T-cell (primary cell): ENCODE results near the gene PCDH9. TPM values are rescaled to one million over a fixed set of nuclear protein-coding genes. Genes with fewer than 3 reads are reported as not detected.

Experiments used
- ATAC-seq, 4 experiments: fragments of 200-7000 bp in 3 of 4; fragments of 150-1000 bp in 1 of 4; cut with Tn5 transposase; replicated peaks in 1 of 4; 1 replicate in 3 of 4; 2 replicates in 1 of 4; pipeline ENCODE4 v1.10.0; 2021; ENCODE audit warnings: moderate library complexity in 3 of 4, mild to moderate bottlenecking in 2 of 4, moderate number of reproducible peaks in 1 of 4
- CTCF ChIA-PET, 2 donors: fragments of 300-600 bp; sonication (Branson Sonifier 250); formaldehyde crosslinking; loops; one replicate each; lab custom pipeline; 2022; ENCODE audit warnings: antibody characterized with exemption in 2 of 2; lab: Charles Lee
- POLR2A ChIA-PET, 2 donors: fragments of 300-600 bp; sonication (Branson Sonifier 250); formaldehyde crosslinking; loops; one replicate each; lab custom pipeline; 2022; ENCODE audit warnings: antibody characterized with exemption in 2 of 2; lab: Charles Lee
- DNase-seq, 35 experiments: peaks; one replicate each; pipeline versions ENCODE4 v3.0.0 to v3.0.0-alpha.2; 2013 to 2023
- H3K27ac ChIP-seq: one replicate; pipeline ENCODE4 v1.5.1; 2013; ENCODE audit warnings: low read length
- H3K27me3 ChIP-seq, 2 experiments: replicated peaks in 1 of 2; 1 replicate in 1 of 2; 2 replicates in 1 of 2; pipeline versions ENCODE4 v1.6.1 to v1.7.0; 2013; ENCODE audit warnings: low read length in 1 of 2, mixed read lengths in 1 of 2; ENCODE audit not compliant: control insufficient read depth in 2 of 2, insufficient read depth in 2 of 2; ENCODE audit errors: extremely low read depth in 1 of 2
- H3K36me3 ChIP-seq, 2 donors: 1 replicate in 1 of 2; 2 replicates in 1 of 2; pipeline versions ENCODE4 v1.6.1 to v1.7.0; 2013; ENCODE audit warnings: low read length in 1 of 2; ENCODE audit not compliant: control insufficient read depth in 2 of 2, insufficient read depth in 1 of 2; ENCODE audit errors: extremely low read depth in 1 of 2
- H3K4me1 ChIP-seq, 2 experiments: 1 replicate in 1 of 2; 2 replicates in 1 of 2; pipeline versions ENCODE4 v1.6.1 to v1.7.0; 2013; ENCODE audit warnings: low read length in 2 of 2, mixed read lengths in 1 of 2; ENCODE audit not compliant: insufficient read depth in 2 of 2, control insufficient read depth in 1 of 2; ENCODE audit errors: extremely low read depth in 1 of 2
- H3K4me3 ChIP-seq, 2 donors: 1 replicate in 1 of 2; 2 replicates in 1 of 2; pipeline versions ENCODE4 v1.5.1 to v1.7.0; 2013; ENCODE audit warnings: mild to moderate bottlenecking in 2 of 2, low read length in 1 of 2, moderate library complexity in 1 of 2; ENCODE audit not compliant: control insufficient read depth in 1 of 2; ENCODE audit errors: extremely low read depth in 1 of 2
- H3K9me3 ChIP-seq: 2 replicates; pipeline ENCODE4 v1.7.0; 2013
- H3K27ac Mint-ChIP-seq, 2 donors: one replicate each; pipeline ENCODE4 v1.8.0; 2020 to 2021; ENCODE audit warnings: mild to moderate bottlenecking in 2 of 2, mixed read lengths in 2 of 2
- H3K27me3 Mint-ChIP-seq, 2 donors: one replicate each; pipeline ENCODE4 v1.8.0; 2021 to 2022; ENCODE audit warnings: mixed read lengths in 2 of 2
- H3K36me3 Mint-ChIP-seq: one replicate; pipeline ENCODE4 v1.8.0; 2021; ENCODE audit warnings: mixed read lengths
- H3K4me1 Mint-ChIP-seq, 3 donors: one replicate each; pipeline ENCODE4 v1.8.0; 2020 to 2022; ENCODE audit warnings: mixed read lengths in 3 of 3, mild to moderate bottlenecking in 1 of 3
- H3K4me3 Mint-ChIP-seq, 3 donors: one replicate each; pipeline ENCODE4 v1.8.0; 2020 to 2022; ENCODE audit warnings: mild to moderate bottlenecking in 3 of 3, mixed read lengths in 3 of 3, moderate library complexity in 3 of 3
- H3K9me3 Mint-ChIP-seq, 3 donors: one replicate each; pipeline ENCODE4 v1.8.0; 2020 to 2022; ENCODE audit warnings: mixed read lengths in 3 of 3
- WGBS: methylation state at CpG from one replicate; pipeline ENCODE4 v1.1.5; 2013; ENCODE audit warnings: missing lambda C conversion rate; ENCODE audit not compliant: insufficient coverage; 5-methylcytosine and 5-hydroxymethylcytosine counted together
- total RNA-seq, 35 experiments: library from RNA in 6 of 35; stranded (reverse) in 6 of 35; fragments of 120-200 nt in 1 of 35; gene quantifications; one replicate each; pipeline versions ENCODE4 v1.2.1 to v1.2.4 and lab custom pipeline; 2013 to 2026

PCDH9 gene
- total RNA-seq, 5 donors from 2014 or later (not counting 1 experiment from before 2014, with no cell fraction given), result 0.38 to 1.3 (median 0.53) TPM

DNA sequence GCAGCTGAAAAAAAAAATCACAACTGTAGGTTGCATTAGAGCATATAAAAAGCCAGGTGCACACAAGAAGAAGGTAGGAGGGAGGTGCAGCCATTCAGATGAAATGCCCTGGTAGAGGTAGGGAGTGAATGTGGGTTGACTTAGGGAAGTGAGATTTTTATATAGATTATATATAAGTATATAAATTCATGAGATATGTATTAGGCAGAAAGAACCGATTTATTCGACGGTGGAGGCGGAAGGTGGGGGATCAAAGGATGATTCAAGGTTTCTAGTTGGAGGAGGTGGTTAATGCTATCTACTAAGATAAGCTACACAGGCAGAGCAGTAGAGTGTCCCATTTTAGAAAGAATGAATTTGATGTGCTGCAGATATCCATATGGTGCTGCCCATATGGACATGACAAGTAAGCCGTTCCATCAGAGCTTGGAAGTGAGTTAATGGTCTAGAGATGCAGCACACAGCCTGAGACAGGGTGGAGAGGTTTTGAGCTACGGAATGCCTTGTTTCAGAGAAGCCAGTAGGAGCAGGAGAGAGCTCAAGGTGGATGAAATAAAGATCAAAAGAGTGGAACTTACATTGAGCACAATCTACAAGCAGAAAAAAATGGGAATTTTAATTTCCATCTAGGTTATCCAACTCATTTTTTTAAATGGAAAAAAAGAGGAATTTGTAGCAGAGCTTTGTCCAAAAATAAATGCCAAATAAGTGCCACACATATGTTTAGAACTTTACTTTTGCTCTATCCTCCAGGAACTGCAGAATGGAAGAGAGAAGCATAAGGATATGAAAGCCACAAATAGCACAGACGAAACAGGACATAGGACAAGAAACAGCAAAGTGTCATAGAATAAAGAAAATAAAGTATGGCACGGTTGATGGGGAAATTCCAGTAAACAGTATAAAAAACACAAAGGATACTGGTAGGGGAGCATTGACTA, 177.3 kb downstream of the PCDH9 start:
- CTCF ChIA-PET, result no interaction called here

DNA sequence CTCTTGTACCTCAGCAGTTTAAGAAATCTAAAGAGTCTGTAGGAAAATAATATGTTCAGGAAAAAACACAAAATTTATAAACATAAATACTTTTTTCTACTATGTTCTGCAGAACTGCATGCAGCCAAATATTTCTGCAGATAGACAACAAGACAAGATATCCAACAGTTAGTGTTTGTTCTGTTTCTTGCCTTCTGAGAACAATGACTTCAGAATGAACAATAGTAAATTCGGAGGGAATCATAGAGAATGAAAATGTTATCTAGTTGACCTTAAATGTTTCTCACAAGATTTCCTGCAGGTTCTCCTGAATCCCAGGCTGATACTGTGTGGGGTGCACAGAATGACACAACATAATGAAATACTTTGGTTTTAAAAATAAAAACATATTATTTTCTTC, 180.4 kb downstream of the PCDH9 start:
- ChIA-PET CTCF (no interaction called here), POLR2A (no interaction called here)
- no peaks in the 10 kb centered on the region for H3K27me3 ChIP-seq
- no peaks in the 10 kb centered on the region for H3K27me3 Mint-ChIP-seq
- H3K36me3 ChIP-seq, result no peaks in the 10 kb centered on the region
- no CpG with 5 or more reads among the region's 1 CpG for WGBS
- H3K4me3 Mint-ChIP-seq, result no peak overlapping the region
- no peaks in the 10 kb centered on the region for H3K36me3 Mint-ChIP-seq
- no peak overlapping the region for H3K27ac ChIP-seq
- H3K4me3 ChIP-seq, result no peak overlapping the region
- H3K9me3 ChIP-seq, result no peaks in the 10 kb centered on the region
- peaks cover 0 to 12% (median 4%) of the 10 kb centered on the region in 3 donors for H3K4me1 Mint-ChIP-seq
- H3K27ac Mint-ChIP-seq, result no peak overlapping the region
- ATAC-seq (no peak), DNase-seq (no peak)
- H3K9me3 Mint-ChIP-seq, result peaks cover 0 to 14% (median 0%) of the 10 kb centered on the region in 3 donors
- H3K4me1 ChIP-seq, result peaks cover 0 to 7% of the 10 kb centered on the region in 2 experiments

More for the DNA sequence above, 177.3 kb downstream of the PCDH9 start:
- H3K9me3 Mint-ChIP-seq, result peaks cover 0 to 14% (median 0%) of the 10 kb centered on the region in 3 donors
- no peak overlapping the region for H3K27ac Mint-ChIP-seq
- POLR2A ChIA-PET, result no interaction called here
- H3K27ac ChIP-seq, result no peak overlapping the region
- H3K4me3 Mint-ChIP-seq, result no peak overlapping the region
- 90% methylated on average over 2 of the region's 8 CpGs for WGBS
- no peaks in the 10 kb centered on the region for H3K9me3 ChIP-seq
- no peaks in the 10 kb centered on the region for H3K36me3 ChIP-seq
- no peaks in the 10 kb centered on the region for H3K27me3 Mint-ChIP-seq
- H3K4me1 ChIP-seq, result peaks cover 0 to 7% of the 10 kb centered on the region in 2 experiments
- no peak for DNase-seq
- no peak overlapping the region for H3K4me3 ChIP-seq
- ATAC-seq, result no peak
- H3K4me1 Mint-ChIP-seq, result peaks cover 0 to 9% (median 4%) of the 10 kb centered on the region in 3 donors
- no peaks in the 10 kb centered on the region for H3K36me3 Mint-ChIP-seq
- H3K27me3 ChIP-seq, result no peaks in the 10 kb centered on the region

DNA sequence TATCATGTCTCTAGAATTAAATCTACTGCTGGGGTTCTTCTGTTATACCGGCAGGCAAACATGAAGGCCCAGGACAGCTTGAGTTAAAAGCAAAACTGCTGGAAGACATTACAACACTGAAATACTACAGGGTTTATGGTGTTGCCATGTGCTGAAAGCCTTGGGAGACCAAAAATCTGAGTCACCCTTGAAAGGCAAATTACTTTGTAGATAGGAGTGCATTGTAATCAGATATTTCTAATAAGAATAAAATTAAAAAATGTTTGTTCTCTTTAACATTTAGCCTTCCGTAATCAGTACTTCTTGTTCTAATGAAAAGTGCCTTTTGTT, 181.3 kb downstream of the PCDH9 start:
- Mint-ChIP-seq H3K9me3 (peaks cover 0 to 11% (median 0%) of the 10 kb centered on the region in 3 donors), H3K4me1 (peaks cover 0 to 12% (median 4%) of the 10 kb centered on the region in 3 donors), H3K27me3 (no peaks in the 10 kb centered on the region), H3K27ac (no peak overlapping the region), H3K36me3 (no peaks in the 10 kb centered on the region), H3K4me3 (no peak overlapping the region)
- ATAC-seq (no peak), DNase-seq (no peak)
- peaks cover 0 to 7% of the 10 kb centered on the region in 2 experiments for H3K4me1 ChIP-seq
- no peaks in the 10 kb centered on the region for H3K9me3 ChIP-seq
- POLR2A ChIA-PET, result no interaction called here
- no peak overlapping the region for H3K4me3 ChIP-seq
- H3K27ac ChIP-seq, result no peak overlapping the region
- H3K36me3 ChIP-seq, result no peaks in the 10 kb centered on the region
- H3K27me3 ChIP-seq, result no peaks in the 10 kb centered on the region
- no CpG with 5 or more reads among the region's 2 CpGs for WGBS
- CTCF ChIA-PET, result no interaction called here

DNA sequence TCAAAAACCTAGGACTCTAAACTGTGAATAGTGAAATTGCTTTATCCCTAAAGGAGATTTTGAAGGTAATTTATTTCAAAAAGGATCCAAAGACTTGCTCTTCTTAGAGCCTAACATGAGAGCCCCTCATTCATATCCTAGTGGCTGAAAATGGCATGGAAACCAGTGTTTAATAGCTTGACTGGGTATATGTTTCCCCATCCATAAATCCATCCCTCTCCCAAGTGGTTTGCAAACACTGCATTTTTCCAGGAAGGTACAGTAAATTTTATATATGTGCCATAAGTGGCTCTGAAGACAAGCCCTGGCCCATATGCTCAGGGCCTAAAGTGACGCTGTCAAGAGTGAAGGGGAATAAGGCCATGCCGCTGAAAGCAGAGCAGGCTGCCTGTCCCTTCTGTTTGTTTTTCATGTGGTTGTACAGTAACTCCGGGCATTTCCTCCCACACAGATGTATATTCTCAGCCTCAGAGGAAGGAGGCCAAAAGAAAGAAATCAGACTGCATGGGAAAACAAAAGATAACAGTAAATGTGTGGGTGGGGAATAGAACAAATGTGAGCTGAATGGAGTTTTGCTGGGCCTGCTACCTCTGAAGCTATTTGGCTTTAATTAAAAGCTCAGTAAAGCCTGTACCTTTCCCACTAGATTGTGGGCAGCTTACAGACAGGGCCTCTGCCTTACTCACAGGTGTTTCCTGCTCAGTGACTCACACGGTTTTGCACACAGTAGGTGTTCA, 181.9 kb downstream of the PCDH9 start:
- no peak overlapping the region for H3K27ac Mint-ChIP-seq
- CTCF ChIA-PET, result no interaction called here
- no CpG with 5 or more reads among the region's 4 CpGs for WGBS

DNA sequence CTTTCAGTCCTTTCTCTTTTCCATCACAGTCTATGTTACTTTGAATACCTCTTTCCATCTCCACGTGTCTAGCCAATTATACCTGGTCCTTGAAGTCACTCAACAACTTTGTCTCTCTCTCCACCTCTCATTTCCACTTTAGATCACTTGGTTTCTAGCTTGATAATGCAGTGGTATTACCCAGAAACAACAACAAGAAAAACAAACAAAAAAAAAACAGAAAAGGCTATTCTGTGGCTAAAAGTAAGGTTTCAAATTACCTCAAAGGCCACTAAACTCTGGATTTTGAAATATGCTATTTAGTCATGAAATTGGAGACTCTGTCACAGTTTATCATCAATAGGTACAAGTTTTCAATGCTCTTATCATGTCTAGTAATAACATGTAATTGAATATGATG, 184.8 kb downstream of the PCDH9 start:
- H3K9me3 ChIP-seq, result no peaks in the 10 kb centered on the region
- H3K36me3 Mint-ChIP-seq, result no peaks in the 10 kb centered on the region
- CTCF ChIA-PET, result no interaction called here
- H3K27ac ChIP-seq, result no peak overlapping the region
- no peak for DNase-seq
- no peaks in the 10 kb centered on the region for H3K27me3 Mint-ChIP-seq
- no peaks in the 10 kb centered on the region for H3K27me3 ChIP-seq
- WGBS, result 50% methylated on average over 1 of the region's 1 CpG
- peaks cover 0 to 7% of the 10 kb centered on the region in 2 experiments for H3K4me1 ChIP-seq
- H3K9me3 Mint-ChIP-seq, result no peaks in the 10 kb centered on the region
- no peak overlapping the region for H3K27ac Mint-ChIP-seq
- ATAC-seq, result no peak
- no peak overlapping the region for H3K4me3 ChIP-seq
- H3K4me1 Mint-ChIP-seq, result peaks cover 0 to 12% (median 4%) of the 10 kb centered on the region in 3 donors
- H3K36me3 ChIP-seq, result no peaks in the 10 kb centered on the region
- H3K4me3 Mint-ChIP-seq, result no peak overlapping the region
- POLR2A ChIA-PET, result interaction anchor here in 1 of 2 donors (0.6 kb wide), 1 partner anchor 279 kb away, joined by 3 read pairs; no protein-coding TSS in a partner anchor

More for the DNA sequence above, 181.9 kb downstream of the PCDH9 start:
- no peak for DNase-seq
- Histone ChIP-seq H3K36me3 (no peaks in the 10 kb centered on the region), H3K27me3 (no peaks in the 10 kb centered on the region), H3K4me3 (no peak overlapping the region), H3K9me3 (no peaks in the 10 kb centered on the region), H3K27ac (no peak overlapping the region), H3K4me1 (peaks cover 0 to 7% of the 10 kb centered on the region in 2 experiments)
- POLR2A ChIA-PET, result no interaction called here
- no peak for ATAC-seq
- H3K4me1 Mint-ChIP-seq, result peaks cover 0 to 12% (median 4%) of the 10 kb centered on the region in 3 donors
- H3K9me3 Mint-ChIP-seq, result peaks cover 0 to 11% (median 0%) of the 10 kb centered on the region in 3 donors
- H3K27me3 Mint-ChIP-seq, result no peaks in the 10 kb centered on the region
- no peaks in the 10 kb centered on the region for H3K36me3 Mint-ChIP-seq
- no peak overlapping the region for H3K4me3 Mint-ChIP-seq

DNA sequence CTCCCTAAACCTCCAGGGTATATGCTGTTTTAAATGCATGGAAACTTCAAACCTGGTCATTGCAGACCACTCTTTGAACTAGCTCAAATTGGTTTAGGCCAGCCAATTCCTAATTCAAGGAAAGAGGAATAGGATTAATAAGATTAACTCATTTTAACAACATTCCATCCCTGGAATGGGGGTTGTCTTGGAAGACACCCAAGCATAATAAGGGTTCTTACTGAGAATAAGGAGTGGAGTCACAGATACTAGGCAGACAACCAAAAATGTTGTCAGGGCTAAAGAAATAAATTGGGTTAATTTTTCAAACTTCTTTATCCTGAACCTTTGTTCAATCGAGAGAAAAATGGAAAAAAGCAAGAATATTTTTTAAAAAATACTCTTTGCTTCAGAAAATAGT, 186.2 kb downstream of the PCDH9 start:
- CTCF ChIA-PET, result no interaction called here
- H3K4me3 Mint-ChIP-seq, result no peak overlapping the region
- WGBS, result no CpG with 5 or more reads among the region's 1 CpG

More for the DNA sequence above, 186.2 kb downstream of the PCDH9 start:
- Mint-ChIP-seq H3K27me3 (no peaks in the 10 kb centered on the region), H3K9me3 (no peaks in the 10 kb centered on the region), H3K4me1 (peaks cover 0 to 12% (median 4%) of the 10 kb centered on the region in 3 donors), H3K36me3 (no peaks in the 10 kb centered on the region), H3K27ac (no peak overlapping the region)
- H3K27ac ChIP-seq, result no peak overlapping the region
- H3K9me3 ChIP-seq, result no peaks in the 10 kb centered on the region
- POLR2A ChIA-PET, result interaction anchor here in 1 of 2 donors (1.0 kb wide), 1 partner anchor 16 kb away, joined by 11 read pairs; no protein-coding TSS in a partner anchor
- ATAC-seq, result no peak
- H3K4me1 ChIP-seq, result peaks cover 0 to 7% of the 10 kb centered on the region in 2 experiments
- no peak overlapping the region for H3K4me3 ChIP-seq
- DNase-seq, result no peak
- H3K36me3 ChIP-seq, result no peaks in the 10 kb centered on the region
- H3K27me3 ChIP-seq, result no peaks in the 10 kb centered on the region
